H9 (cell line): Measurements from ENCODE around the gene HOXA2. TPM values are rescaled to one million over a fixed set of nuclear protein-coding genes. Genes with fewer than 3 reads are reported as not detected.
A peak's percentile ranks its signal among the peaks of the same experiment; 100 is the strongest.

Experiments
- DNase-seq: peaks from one replicate; pipeline ENCODE4 v3.0.0-alpha.2; 2017
- H2AFZ ChIP-seq: one replicate; pipeline ENCODE4 v1.6.1; 2013; ENCODE audit warnings: mild to moderate bottlenecking, low read length, control low read depth, moderate library complexity
- H2AK5ac ChIP-seq: 2 replicates; pipeline ENCODE4 v1.6.1; 2013; ENCODE audit warnings: low read length, control low read depth, mixed read lengths; ENCODE audit not compliant: insufficient read length
- H2BK120ac ChIP-seq: one replicate; pipeline ENCODE4 v1.6.1; 2013; ENCODE audit warnings: low read depth, mild to moderate bottlenecking, low read length, control low read depth, inconsistent platforms; ENCODE audit not compliant: poor library complexity, severe bottlenecking
- H2BK12ac ChIP-seq: 2 replicates; pipeline ENCODE4 v1.6.1; 2013; ENCODE audit warnings: low read length, control low read depth, mixed read lengths, low read depth; ENCODE audit not compliant: insufficient read length
- H2BK15ac ChIP-seq: 2 replicates; pipeline ENCODE4 v1.6.1; 2013; ENCODE audit warnings: low read depth, low read length, control low read depth
- H2BK20ac ChIP-seq: one replicate; pipeline ENCODE4 v1.6.1; 2013; ENCODE audit warnings: low read depth, mild to moderate bottlenecking, low read length, control low read depth, inconsistent platforms; ENCODE audit not compliant: poor library complexity, severe bottlenecking
- H2BK5ac ChIP-seq: 2 replicates; pipeline ENCODE4 v1.6.1; 2013; ENCODE audit warnings: low read length, control low read depth, mixed read lengths; ENCODE audit not compliant: insufficient read length
- H3K14ac ChIP-seq: 2 replicates; pipeline ENCODE4 v1.6.1; 2013; ENCODE audit warnings: low read length, control low read depth; ENCODE audit not compliant: insufficient read depth
- H3K18ac ChIP-seq: 2 replicates; pipeline ENCODE4 v1.6.1; 2013; ENCODE audit warnings: low read depth, mild to moderate bottlenecking, mixed read lengths, low read length, control low read depth; ENCODE audit not compliant: insufficient read length
- H3K23ac ChIP-seq: 2 replicates; pipeline ENCODE4 v1.6.1; 2013; ENCODE audit warnings: low read length, control low read depth, mixed read lengths, low read depth; ENCODE audit not compliant: insufficient read length
- H3K23me2 ChIP-seq: 2 replicates; pipeline ENCODE4 v1.6.1; 2013; ENCODE audit warnings: low read depth, mild to moderate bottlenecking, mixed read lengths, low read length, control low read depth; ENCODE audit not compliant: insufficient read length, poor library complexity, severe bottlenecking
- H3K27ac ChIP-seq: 2 replicates; pipeline ENCODE4 v1.5.1; 2013; ENCODE audit warnings: low read length, control low read depth, mixed read lengths, low read depth; ENCODE audit not compliant: insufficient read length
- H3K27me3 ChIP-seq: 2 replicates; pipeline ENCODE4 v1.6.1; 2013; ENCODE audit warnings: low read length, control low read depth, inconsistent platforms; ENCODE audit not compliant: insufficient read depth
- H3K4ac ChIP-seq: 2 replicates; pipeline ENCODE4 v1.6.1; 2013; ENCODE audit warnings: low read depth, mild to moderate bottlenecking, control low read depth, inconsistent platforms, low read length, moderate library complexity
- H3K4me1 ChIP-seq: 2 replicates; pipeline ENCODE4 v1.6.1; 2013; ENCODE audit warnings: low read length, control low read depth, inconsistent platforms; ENCODE audit not compliant: insufficient read depth
- H3K4me2 ChIP-seq: 2 replicates; pipeline ENCODE4 v1.6.1; 2013; ENCODE audit warnings: low read length, control low read depth, mixed read lengths; ENCODE audit not compliant: insufficient read length, insufficient read depth
- H3K56ac ChIP-seq: 2 replicates; pipeline ENCODE4 v1.6.1; 2013; ENCODE audit warnings: low read depth, mild to moderate bottlenecking, mixed read lengths, low read length, control low read depth; ENCODE audit not compliant: insufficient read length
- H3K79me1 ChIP-seq: 2 replicates; pipeline ENCODE4 v1.6.1; 2013; ENCODE audit warnings: low read depth, mild to moderate bottlenecking, moderate library complexity, low read length, control low read depth, inconsistent platforms; ENCODE audit not compliant: insufficient read depth, poor library complexity, severe bottlenecking
- H3K79me2 ChIP-seq: 2 replicates; pipeline ENCODE4 v1.6.1; 2013; ENCODE audit warnings: low read length, control low read depth, inconsistent platforms; ENCODE audit not compliant: insufficient read depth
- H3K9ac ChIP-seq: 2 replicates; pipeline ENCODE4 v1.6.1; 2013; ENCODE audit warnings: low read length, control low read depth, mixed read lengths; ENCODE audit not compliant: insufficient read length; ENCODE audit errors: extremely low read depth
- H3K9me3 ChIP-seq: one replicate; pipeline ENCODE4 v1.6.1; 2013; ENCODE audit warnings: low read depth, low read length, inconsistent platforms; ENCODE audit not compliant: control insufficient read depth
- H3T11ph ChIP-seq: one replicate; pipeline ENCODE4 v1.6.1; 2013; ENCODE audit warnings: mild to moderate bottlenecking, low read length, control low read depth, inconsistent platforms
- H4K20me1 ChIP-seq: one replicate; pipeline ENCODE4 v1.6.1; 2013; ENCODE audit not compliant: control insufficient read depth, insufficient read length, insufficient read depth
- H4K5ac ChIP-seq: 2 replicates; pipeline ENCODE4 v1.6.1; 2013; ENCODE audit warnings: low read depth, mild to moderate bottlenecking, mixed read lengths, low read length, control low read depth; ENCODE audit not compliant: insufficient read length
- H4K8ac ChIP-seq: replicated peaks from 2 replicates; pipeline ENCODE4 v1.6.1; 2013; ENCODE audit warnings: low read length, control low read depth, mixed read lengths, low read depth; ENCODE audit not compliant: insufficient read length
- H4K91ac ChIP-seq: 2 replicates; pipeline ENCODE4 v1.6.1; 2013; ENCODE audit warnings: low read depth, mild to moderate bottlenecking, moderate library complexity, mixed read lengths, low read length, control low read depth; ENCODE audit not compliant: insufficient read length
- H3K27ac Mint-ChIP-seq, 3 experiments: 2 replicates in 2 of 3; 3 replicates in 1 of 3; pipeline ENCODE4 v1.8.0; 2020 to 2021; ENCODE audit warnings: mixed read lengths in 3 of 3, mild to moderate bottlenecking in 1 of 3, moderate library complexity in 1 of 3
- H3K27me3 Mint-ChIP-seq: 2 replicates; pipeline ENCODE4 v1.8.0; 2021; ENCODE audit warnings: low read depth, mild to moderate bottlenecking, moderate library complexity, mixed read lengths
- H3K36me3 Mint-ChIP-seq, 3 experiments: 2 replicates in 2 of 3; 3 replicates in 1 of 3; pipeline ENCODE4 v1.8.0; 2020 to 2021; ENCODE audit warnings: low read depth in 3 of 3, mixed read lengths in 3 of 3; ENCODE audit not compliant: insufficient read depth in 1 of 3
- H3K4me1 Mint-ChIP-seq, 2 experiments: 2 replicates each; pipeline ENCODE4 v1.8.0; 2020; ENCODE audit warnings: mixed read lengths in 2 of 2
- H3K4me3 Mint-ChIP-seq, 2 experiments: 2 replicates in 1 of 2; 3 replicates in 1 of 2; pipeline ENCODE4 v1.8.0; 2020 to 2021; ENCODE audit warnings: mild to moderate bottlenecking in 2 of 2, mixed read lengths in 2 of 2, moderate library complexity in 1 of 2
- H3K9me3 Mint-ChIP-seq, 2 experiments: 2 replicates in 1 of 2; 3 replicates in 1 of 2; pipeline ENCODE4 v1.8.0; 2020; ENCODE audit warnings: mild to moderate bottlenecking in 2 of 2, mixed read lengths in 2 of 2, moderate library complexity in 1 of 2
- whole genome bisulfite sequencing: extraction: QIAGEN DNeasy Blood & Tissue Kit; methylation state at CpG from one replicate; pipeline ENCODE4 v1.1.7; 2013; ENCODE audit warnings: missing lambda C conversion rate, low lambda C conversion rate, mixed read lengths; ENCODE audit not compliant: insufficient read length; ENCODE audit errors: extremely low coverage; 5-methylcytosine and 5-hydroxymethylcytosine counted together
- total RNA-seq: library from RNA; stranded (reverse); gene quantifications from 2 replicates; pipeline ENCODE4 v1.2.1, GENCODE V29; 2021
- TF ChIP-seq, protein P1 (sequence below): fragments of 200-600 bp; sonication (generic); conservative IDR thresholded peaks from 3 replicates; pipeline ENCODE4 v1.8.0; 2021; ENCODE audit warnings: antibody characterized with exemption, mild to moderate bottlenecking

HOXA2 gene
- total RNA-seq, 1 experiment from 2014 or later, result not detected

DNA sequence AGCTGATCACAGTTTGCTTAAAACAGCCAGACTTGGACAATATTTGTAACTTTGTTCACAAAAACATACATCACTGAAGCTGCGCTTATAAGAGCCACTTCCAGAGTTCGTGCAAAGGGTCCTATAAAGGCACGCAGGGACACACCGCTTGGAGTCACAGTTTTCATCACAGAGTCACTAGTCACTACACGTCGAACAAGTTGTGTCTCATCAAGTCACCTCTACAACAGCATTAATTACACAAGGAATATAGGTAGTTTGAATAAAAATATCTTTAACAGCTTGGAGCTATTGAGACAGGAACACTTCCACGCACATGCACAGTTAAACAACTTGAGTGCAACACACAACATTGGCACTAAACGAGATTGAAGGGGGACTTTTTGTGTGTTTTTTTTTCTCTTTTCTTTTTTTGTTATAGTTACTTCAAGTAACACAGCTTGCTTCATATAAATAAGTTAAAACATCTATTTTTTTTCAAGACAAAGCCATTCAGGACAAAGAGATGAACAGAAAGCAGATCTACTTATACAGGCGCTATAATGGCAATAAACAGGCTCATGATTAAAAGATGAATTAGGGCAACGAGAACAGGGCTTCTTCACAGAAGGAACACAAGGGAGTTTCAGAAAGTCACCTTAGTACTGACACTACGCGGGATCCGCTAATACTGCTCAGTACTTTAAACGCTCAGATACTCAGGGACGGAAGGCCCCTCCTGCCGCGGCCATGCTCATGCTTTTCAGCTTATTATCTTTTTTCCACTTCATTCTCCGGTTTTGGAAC is 38.8 kb upstream of the HOXA2 start:
- WGBS, result no CpG with 5 or more reads among the region's 18 CpGs
- H2BK15ac ChIP-seq, result no peak overlapping the region
- Mint-ChIP-seq H3K36me3 (no peaks in the 10 kb centered on the region; a peak in 1 of 7 replicates), H3K4me1 (peaks cover 7 to 16% of the 10 kb centered on the region in 2 experiments), H3K27ac (no peak overlapping the region), H3K27me3 (peaks cover 100% of the 10 kb centered on the region), H3K9me3 (peaks cover 4 to 19% of the 10 kb centered on the region in 2 experiments), H3K4me3 (peak overlapping the region in 1 of 2 experiments; percentile 50; a peak in 2 of 5 replicates)
- no peak overlapping the region for H3K9ac ChIP-seq
- H2BK12ac ChIP-seq, result no peak overlapping the region
- H3K56ac ChIP-seq, result no peak overlapping the region
- TF ChIP-seq, protein P1, sequence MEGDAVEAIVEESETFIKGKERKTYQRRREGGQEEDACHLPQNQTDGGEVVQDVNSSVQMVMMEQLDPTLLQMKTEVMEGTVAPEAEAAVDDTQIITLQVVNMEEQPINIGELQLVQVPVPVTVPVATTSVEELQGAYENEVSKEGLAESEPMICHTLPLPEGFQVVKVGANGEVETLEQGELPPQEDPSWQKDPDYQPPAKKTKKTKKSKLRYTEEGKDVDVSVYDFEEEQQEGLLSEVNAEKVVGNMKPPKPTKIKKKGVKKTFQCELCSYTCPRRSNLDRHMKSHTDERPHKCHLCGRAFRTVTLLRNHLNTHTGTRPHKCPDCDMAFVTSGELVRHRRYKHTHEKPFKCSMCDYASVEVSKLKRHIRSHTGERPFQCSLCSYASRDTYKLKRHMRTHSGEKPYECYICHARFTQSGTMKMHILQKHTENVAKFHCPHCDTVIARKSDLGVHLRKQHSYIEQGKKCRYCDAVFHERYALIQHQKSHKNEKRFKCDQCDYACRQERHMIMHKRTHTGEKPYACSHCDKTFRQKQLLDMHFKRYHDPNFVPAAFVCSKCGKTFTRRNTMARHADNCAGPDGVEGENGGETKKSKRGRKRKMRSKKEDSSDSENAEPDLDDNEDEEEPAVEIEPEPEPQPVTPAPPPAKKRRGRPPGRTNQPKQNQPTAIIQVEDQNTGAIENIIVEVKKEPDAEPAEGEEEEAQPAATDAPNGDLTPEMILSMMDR, result no peak
- H3K4me1 ChIP-seq, result no peaks in the 10 kb centered on the region
- DNase-seq, result no peak
- H4K91ac ChIP-seq, result no peak overlapping the region
- no peaks in the 10 kb centered on the region for H4K20me1 ChIP-seq
- no peak overlapping the region for H3K23ac ChIP-seq
- H3K79me1 ChIP-seq, result no peaks in the 10 kb centered on the region
- no peak overlapping the region for H3K27ac ChIP-seq
- H3K4ac ChIP-seq, result no peak overlapping the region
- no peak overlapping the region for H3T11ph ChIP-seq
- peaks cover 10% of the 10 kb centered on the region for H3K23me2 ChIP-seq
- H3K18ac ChIP-seq, result no peak overlapping the region
- H3K27me3 ChIP-seq, result peaks cover 98% of the 10 kb centered on the region
- H3K14ac ChIP-seq, result no peak overlapping the region
- H4K5ac ChIP-seq, result no peak overlapping the region
- H3K4me2 ChIP-seq, result no peak overlapping the region
- H2AFZ ChIP-seq, result no peak overlapping the region
- no peaks in the 10 kb centered on the region for H3K9me3 ChIP-seq
- H2AK5ac ChIP-seq, result no peak overlapping the region
- no peaks in the 10 kb centered on the region for H3K79me2 ChIP-seq
- no peak overlapping the region for H2BK20ac ChIP-seq
- no peak overlapping the region for H4K8ac ChIP-seq
- H2BK120ac ChIP-seq, result no peak overlapping the region
- no peak overlapping the region for H2BK5ac ChIP-seq
